SJSA1 (cell line): ENCODE data around the gene NNAT. TPM values are rescaled to one million over a fixed set of nuclear protein-coding genes. Genes with fewer than 3 reads are reported as not detected.
"Not testable (repeated sequence)": the region's sequence is repeated elsewhere in the genome, so short reads cannot be mapped to it uniquely, and the experiment has no call there.

Source experiments
- DNase-seq, 2 experiments: peaks; one replicate each; pipeline ENCODE4 v3.0.0-alpha.2; 2015 to 2020; ENCODE audit warnings: low spot score in 2 of 2, low read depth in 1 of 2
- H3K27ac ChIP-seq: fragments of 250-450 bp; sonication (Bioruptor Pico); 2 replicates; pipeline ENCODE4 v1.5.1; 2020; ENCODE audit warnings: mild to moderate bottlenecking, moderate library complexity
- H3K27me3 ChIP-seq: fragments of 250-450 bp; sonication (Bioruptor Pico); replicated peaks from 2 replicates; pipeline ENCODE4 v1.5.1; 2020; ENCODE audit warnings: mild to moderate bottlenecking, moderate library complexity
- H3K36me3 ChIP-seq: fragments of 250-450 bp; sonication (Bioruptor Pico); 2 replicates; pipeline ENCODE4 v1.5.1; 2020; ENCODE audit warnings: mild to moderate bottlenecking
- H3K4me1 ChIP-seq: fragments of 250-450 bp; sonication (Bioruptor Pico); replicated peaks from 2 replicates; pipeline ENCODE4 v1.6.1; 2021; ENCODE audit warnings: mild to moderate bottlenecking
- H3K4me3 ChIP-seq: fragments of 250-450 bp; sonication (Bioruptor Pico); 2 replicates; pipeline ENCODE4 v1.5.1; 2020; ENCODE audit warnings: mild to moderate bottlenecking
- H3K9me3 ChIP-seq: fragments of 250-450 bp; sonication (Bioruptor Pico); replicated peaks from 2 replicates; pipeline ENCODE4 v1.5.1; 2020; ENCODE audit warnings: mild to moderate bottlenecking
- total RNA-seq: library from RNA; depleted of rRNA; stranded (reverse); fragments of >200 nt; shearing (Covaris generic); gene quantifications from 2 replicates; pipeline ENCODE4 v1.2.3, GENCODE V29; 2014; rRNA removed

Gene NNAT
- total RNA-seq = not detected in 2 replicates

GRCh38 chr20:37521061-37521771 lies at the start of gene NNAT:
Gene NNAT (plus strand): TSS chr20:37521250. CDS start chr20:37521332, 82 bp downstream.
- DNase-seq = no peak
- no peaks in the 10 kb centered on the region for H3K9me3 ChIP-seq
- H3K4me3 ChIP-seq = no peak within 1 kb of the TSS
- H3K27me3 ChIP-seq = no peaks in the 10 kb centered on the region
- H3K27ac ChIP-seq = peak within 1 kb of the TSS; percentile 84; the same call in 1 of the 2 replicates
- H3K4me1 ChIP-seq = peaks cover 70% of the 10 kb centered on the region
- H3K36me3 ChIP-seq = peaks cover 66% of the 10 kb centered on the region

GRCh38 chr20:37471741-37472235 lies 49.3 kb upstream of the NNAT start:
- H3K9me3 ChIP-seq = no peaks in the 10 kb centered on the region
- H3K36me3 ChIP-seq = no peaks in the 10 kb centered on the region
- no peaks in the 10 kb centered on the region for H3K4me1 ChIP-seq
- no peak overlapping the region for H3K27ac ChIP-seq
- H3K27me3 ChIP-seq = peaks cover 3% of the 10 kb centered on the region
- DNase-seq = no peak
- H3K4me3 ChIP-seq = no peak overlapping the region

GRCh38 chr20:37472435-37472834 lies 48.6 kb upstream of the NNAT start:
- not testable (repeated sequence) for H3K36me3 ChIP-seq, H3K27me3 ChIP-seq, DNase-seq, H3K27ac ChIP-seq, H3K9me3 ChIP-seq, H3K4me3 ChIP-seq, H3K4me1 ChIP-seq

GRCh38 chr20:37473249-37474000 lies 47.6 kb upstream of the NNAT start:
- Histone ChIP-seq H3K4me1 (no peaks in the 10 kb centered on the region), H3K27me3 (peaks cover 5% of the 10 kb centered on the region), H3K9me3 (no peaks in the 10 kb centered on the region), H3K4me3 (no peak overlapping the region), H3K27ac (no peak overlapping the region), H3K36me3 (no peaks in the 10 kb centered on the region)
- no peak for DNase-seq

- H3K4me3 ChIP-seq = no peak overlapping the region
- no peak overlapping the region for H3K27ac ChIP-seq
- no peak for DNase-seq
- peaks cover 11% of the 10 kb centered on the region for H3K27me3 ChIP-seq
- no peaks in the 10 kb centered on the region for H3K4me1 ChIP-seq
- H3K9me3 ChIP-seq = no peaks in the 10 kb centered on the region
- H3K36me3 ChIP-seq = no peaks in the 10 kb centered on the region
Observed at GRCh38 chr20:37474386-37474785, 46.7 kb upstream of the NNAT start.

- Histone ChIP-seq H3K9me3 (no peaks in the 10 kb centered on the region), H3K36me3 (no peaks in the 10 kb centered on the region), H3K4me1 (no peaks in the 10 kb centered on the region), H3K27me3 (peaks cover 13% of the 10 kb centered on the region), H3K4me3 (no peak overlapping the region), H3K27ac (no peak overlapping the region)
- DNase-seq = no peak
Observed at GRCh38 chr20:37475252-37475651, 45.8 kb upstream of the NNAT start.

- peaks cover 22% of the 10 kb centered on the region for H3K27me3 ChIP-seq
- H3K36me3 ChIP-seq = no peaks in the 10 kb centered on the region
- H3K4me3 ChIP-seq = no peak overlapping the region
- no peak overlapping the region for H3K27ac ChIP-seq
- DNase-seq = no peak
- no peaks in the 10 kb centered on the region for H3K9me3 ChIP-seq
- H3K4me1 ChIP-seq = no peaks in the 10 kb centered on the region
Observed at GRCh38 chr20:37477041-37477440, 44.0 kb upstream of the NNAT start.

GRCh38 chr20:37479266-37479665 lies 41.8 kb upstream of the NNAT start:
- peaks cover 26% of the 10 kb centered on the region for H3K27me3 ChIP-seq

GRCh38 chr20:37479925-37480691 lies 40.9 kb upstream of the NNAT start:
- Histone ChIP-seq H3K27ac (no peak overlapping the region), H3K27me3 (peaks cover 26% of the 10 kb centered on the region), H3K4me1 (no peaks in the 10 kb centered on the region), H3K9me3 (no peaks in the 10 kb centered on the region), H3K36me3 (no peaks in the 10 kb centered on the region), H3K4me3 (no peak overlapping the region)
- DNase-seq = no peak

More at GRCh38 chr20:37479266-37479665, 41.8 kb upstream of the NNAT start:
- H3K36me3 ChIP-seq = no peaks in the 10 kb centered on the region
- H3K27ac ChIP-seq = no peak overlapping the region
- H3K4me1 ChIP-seq = no peaks in the 10 kb centered on the region
- DNase-seq = no peak
- H3K4me3 ChIP-seq = no peak overlapping the region
- H3K9me3 ChIP-seq = no peaks in the 10 kb centered on the region

GRCh38 chr20:37480919-37481318 lies 40.1 kb upstream of the NNAT start:
- H3K4me1 ChIP-seq = no peaks in the 10 kb centered on the region
- H3K9me3 ChIP-seq = no peaks in the 10 kb centered on the region
- H3K4me3 ChIP-seq = no peak overlapping the region
- no peak overlapping the region for H3K27ac ChIP-seq
- H3K27me3 ChIP-seq = peaks cover 26% of the 10 kb centered on the region
- no peak for DNase-seq
- H3K36me3 ChIP-seq = no peaks in the 10 kb centered on the region

- Histone ChIP-seq H3K9me3 (no peaks in the 10 kb centered on the region), H3K27me3 (peaks cover 26% of the 10 kb centered on the region), H3K4me3 (no peak overlapping the region), H3K27ac (no peak overlapping the region), H3K4me1 (no peaks in the 10 kb centered on the region), H3K36me3 (no peaks in the 10 kb centered on the region)
- DNase-seq = no peak
Observed at GRCh38 chr20:37481610-37482009, 39.4 kb upstream of the NNAT start.

- Histone ChIP-seq H3K9me3 (no peaks in the 10 kb centered on the region), H3K4me1 (no peaks in the 10 kb centered on the region), H3K4me3 (no peak overlapping the region), H3K36me3 (no peaks in the 10 kb centered on the region), H3K27me3 (peaks cover 16% of the 10 kb centered on the region), H3K27ac (no peak overlapping the region)
- no peak for DNase-seq
Observed at GRCh38 chr20:37484331-37484730, 36.7 kb upstream of the NNAT start.

GRCh38 chr20:37486209-37486608 lies 34.8 kb upstream of the NNAT start:
- not testable (repeated sequence) for H3K4me1 ChIP-seq, H3K36me3 ChIP-seq, H3K4me3 ChIP-seq, H3K9me3 ChIP-seq, DNase-seq, H3K27ac ChIP-seq
- peaks cover 13% of the 10 kb centered on the region for H3K27me3 ChIP-seq
